Measurements from ENCODE around the gene CCDC81.
"Not testable (repeated sequence)": the region's sequence is repeated elsewhere in the genome, so short reads cannot be mapped to it uniquely, and the experiment has no call there.

The CCDC81 gene

GRCh38 chr11:86408845-86409244 lies 34.2 kb downstream of the CCDC81 start:
- no peak overlapping the region for H3K4me3 ChIP-seq (ENCODE audit: low read depth, low read length)
- no peak for TF ChIP-seq CTCF (IDR thresholded peaks at IDR 0.05; ENCODE audit: low read depth, low read length)

GRCh38 chr11:86414032-86414431 lies 39.3 kb downstream of the CCDC81 start:
- no peak for TF ChIP-seq CTCF (IDR thresholded peaks at IDR 0.05; ENCODE audit: low read depth, low read length)

GRCh38 chr11:86415026-86415425 lies 40.3 kb downstream of the CCDC81 start:
- H3K4me3 ChIP-seq (ENCODE audit: low read depth, low read length), result no peak overlapping the region
- no peak for TF ChIP-seq CTCF (IDR thresholded peaks at IDR 0.05; ENCODE audit: low read depth, low read length)

More at GRCh38 chr11:86414032-86414431, 39.3 kb downstream of the CCDC81 start:
- H3K4me3 ChIP-seq (ENCODE audit: low read depth, low read length), result no peak overlapping the region

- no peak overlapping the region for H3K4me3 ChIP-seq (ENCODE audit: low read depth, low read length)
- TF ChIP-seq CTCF (IDR thresholded peaks at IDR 0.05; ENCODE audit: low read depth, low read length), result no peak
These were observed 41.8 kb downstream of the CCDC81 start for GRCh38 chr11:86416494-86416893.

- not testable (repeated sequence) for H3K4me3 ChIP-seq (ENCODE audit: low read depth, low read length)
These were observed 42.3 kb downstream of the CCDC81 start for GRCh38 chr11:86416951-86417350.

GRCh38 chr11:86418106-86418505 lies 43.4 kb downstream of the CCDC81 start:
- TF ChIP-seq CTCF (IDR thresholded peaks at IDR 0.05; ENCODE audit: low read depth, low read length), result no peak

GRCh38 chr11:86418513-86418912 lies 43.8 kb downstream of the CCDC81 start:
- no peak for TF ChIP-seq CTCF (IDR thresholded peaks at IDR 0.05; ENCODE audit: low read depth, low read length)
- no peak overlapping the region for H3K4me3 ChIP-seq (ENCODE audit: low read depth, low read length)

More at GRCh38 chr11:86418106-86418505, 43.4 kb downstream of the CCDC81 start:
- H3K4me3 ChIP-seq (ENCODE audit: low read depth, low read length), result no peak overlapping the region

- no peak overlapping the region for H3K4me3 ChIP-seq (ENCODE audit: low read depth, low read length)
- no peak for TF ChIP-seq CTCF (IDR thresholded peaks at IDR 0.05; ENCODE audit: low read depth, low read length)
These were observed 44.2 kb downstream of the CCDC81 start for GRCh38 chr11:86418917-86419316.

Measured in WI38 (cell line).